M059J (cell line): Measurements from ENCODE around the gene TAOK1. TPM values are rescaled to one million over a fixed set of nuclear protein-coding genes. Genes with fewer than 3 reads are reported as not detected.

Experiments
- DNase-seq: peaks from one replicate; pipeline ENCODE4 v3.0.0-alpha.2; 2012; ENCODE audit warnings: low read depth
- total RNA-seq: library from RNA; depleted of rRNA; stranded (reverse); fragments of >200 nt; shearing (Covaris generic); gene quantifications from 2 replicates; pipeline ENCODE4 v1.2.3, GENCODE V29; 2014

The TAOK1 gene
- total RNA-seq, 1 experiment from 2014 or later = 27.7 TPM

DNA sequence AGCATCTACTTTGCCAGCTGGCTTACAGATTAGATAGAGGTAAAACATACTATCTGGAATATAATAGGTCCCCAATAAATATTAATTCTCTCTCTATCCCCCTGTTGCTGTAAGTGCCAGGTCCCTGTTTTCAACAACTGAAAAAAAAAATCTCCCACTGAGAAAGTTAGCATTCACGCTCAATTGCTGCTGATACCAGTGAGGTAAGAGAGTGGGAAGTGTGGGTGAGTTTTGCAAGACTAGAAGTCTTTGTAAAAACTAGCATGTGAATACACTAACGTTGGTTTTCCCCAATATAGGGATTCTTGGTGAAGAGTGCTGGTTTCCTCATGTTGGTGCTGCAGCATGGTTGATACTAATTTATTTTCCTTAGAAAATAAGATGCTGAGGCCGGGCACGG lies 11.7 kb upstream of the TAOK1 start:
- no peak for DNase-seq

- peak; percentile 22 for DNase-seq
Measured at GRCh38 chr17:29379084-29379991, 10.8 kb upstream of the TAOK1 start.

DNA sequence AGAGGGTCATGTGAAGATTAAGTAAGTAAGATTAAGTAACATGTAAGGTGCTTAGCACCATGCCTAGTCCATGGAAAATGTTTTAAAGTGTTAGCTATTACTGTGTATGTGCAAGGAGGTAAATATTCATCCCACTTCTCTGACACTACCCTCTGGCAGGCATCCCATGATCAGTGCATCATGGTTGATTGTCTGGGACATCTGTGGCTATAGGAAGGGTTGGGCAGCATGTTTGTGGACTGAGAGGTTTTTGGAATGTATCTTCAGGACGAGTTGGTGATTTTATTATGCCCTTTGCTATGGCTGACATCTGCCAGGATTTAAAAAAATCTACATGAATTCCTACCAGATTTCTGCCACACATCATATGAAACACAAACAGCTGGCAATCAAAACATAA lies 6.5 kb upstream of the TAOK1 start:
- DNase-seq = peak; percentile 24

GRCh38 chr17:29384901-29385300 lies 5.3 kb upstream of the TAOK1 start:
- DNase-seq = peak; percentile 56

DNA sequence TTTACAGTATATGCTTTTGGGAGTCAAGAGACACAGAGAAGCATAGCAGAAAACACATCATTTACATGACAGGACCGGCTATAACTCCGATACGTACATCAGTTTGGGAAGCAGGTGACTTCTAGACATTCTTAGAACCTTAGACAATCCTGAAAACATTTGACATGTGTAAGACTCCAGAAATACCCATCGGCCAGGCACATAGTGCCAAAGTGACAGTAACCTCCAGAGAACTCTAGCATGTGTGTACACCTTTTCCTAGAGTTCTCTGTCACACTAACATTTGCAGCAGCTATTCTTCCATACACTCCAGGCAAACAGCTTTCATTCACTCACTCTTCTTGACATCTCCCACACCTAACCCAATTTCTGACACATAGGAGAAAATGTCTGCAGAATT lies 3.4 kb upstream of the TAOK1 start:
- no peak for DNase-seq

GRCh38 chr17:29388937-29389336 lies 1.2 kb upstream of the TAOK1 start:
- DNase-seq = no peak

GRCh38 chr17:29390851-29391631 lies 878 bp downstream of the TAOK1 start:
- DNase-seq = peak; percentile 38

DNA sequence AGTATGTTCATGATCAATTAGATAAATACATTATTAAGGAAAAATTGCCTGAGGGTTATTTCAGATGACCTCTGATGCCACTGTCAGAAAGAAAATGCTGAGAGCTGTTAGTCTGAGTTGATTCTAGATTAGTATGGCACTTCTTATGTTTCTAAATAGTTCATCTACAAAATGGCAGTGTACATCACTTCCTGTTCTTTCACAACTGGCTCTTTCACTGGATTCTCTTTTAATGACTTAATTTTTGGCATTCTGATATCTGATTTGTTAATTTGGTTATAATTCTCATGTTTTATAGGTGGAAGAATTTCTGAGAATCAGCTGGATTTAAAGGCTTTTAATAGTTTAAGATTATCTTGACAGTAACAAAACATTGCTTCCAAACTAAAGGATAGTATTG lies 3.3 kb downstream of the TAOK1 start:
- peak; percentile 19 for DNase-seq

DNA sequence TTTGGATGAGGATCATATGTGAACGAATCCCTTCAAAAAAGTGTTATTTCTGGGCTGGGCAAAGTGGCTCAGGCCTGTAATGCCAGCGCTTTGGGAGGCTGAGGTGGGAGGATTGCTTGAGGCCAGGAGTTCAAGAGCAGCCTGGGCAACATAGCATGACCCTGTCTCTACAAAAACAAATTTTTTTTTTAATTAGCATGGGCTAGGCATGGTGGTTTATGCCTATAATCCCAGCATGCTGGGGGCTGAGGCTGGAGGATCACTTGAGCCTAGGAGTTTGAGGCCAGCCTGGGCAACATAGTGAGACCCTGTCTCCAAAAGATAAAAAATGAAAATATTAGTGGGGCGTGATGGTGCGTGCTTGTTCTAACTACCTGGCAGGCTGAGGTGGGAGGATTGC lies 4.6 kb downstream of the TAOK1 start:
- DNase-seq = no peak

GRCh38 chr17:29396066-29396465 lies 5.9 kb downstream of the TAOK1 start:
- no peak for DNase-seq

DNA sequence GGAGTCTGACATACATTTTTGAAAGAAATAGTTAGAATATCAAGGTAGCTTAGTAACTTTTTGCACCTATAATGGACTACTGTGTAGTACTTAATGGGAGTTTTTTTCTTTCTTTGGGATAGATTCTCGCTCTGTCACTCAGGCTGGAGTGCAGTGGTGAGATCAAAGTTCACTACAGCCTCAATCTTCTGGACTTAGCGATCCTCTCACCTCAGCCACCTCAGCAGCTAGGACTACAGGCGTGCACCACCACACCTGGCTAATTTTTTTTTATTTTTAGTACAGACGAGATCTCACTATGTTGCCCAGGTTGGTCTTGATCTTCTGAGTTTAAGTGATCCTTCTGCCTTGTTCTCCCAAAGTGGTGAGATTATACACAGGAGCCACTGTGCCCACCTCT lies 9.5 kb downstream of the TAOK1 start:
- no peak for DNase-seq

DNA sequence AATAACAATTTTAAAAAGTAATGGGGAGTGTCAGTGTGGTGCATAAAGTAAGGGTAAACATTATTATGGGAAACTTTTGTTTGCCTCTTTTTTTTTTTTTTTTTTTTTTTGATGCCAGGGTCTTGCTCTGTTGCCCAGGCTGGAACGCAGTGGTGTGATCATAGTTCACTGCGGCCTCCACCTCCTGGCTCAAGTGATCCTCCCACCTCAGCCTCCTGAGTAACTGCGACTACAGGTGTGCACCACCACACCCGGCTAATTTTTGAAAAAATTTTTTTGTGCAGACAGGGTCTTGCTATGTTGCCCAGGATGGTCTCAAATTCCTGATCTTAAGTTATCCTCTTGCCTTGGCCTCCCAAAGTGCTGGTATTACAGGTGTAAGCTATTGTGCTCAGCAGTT lies 10.7 kb downstream of the TAOK1 start:
- DNase-seq = no peak

- DNase-seq = no peak
Measured at GRCh38 chr17:29401258-29401657, 11.1 kb downstream of the TAOK1 start.

- peak; percentile 59 for DNase-seq
Measured at GRCh38 chr17:29407856-29408255, 17.7 kb downstream of the TAOK1 start.

- DNase-seq = no peak
Measured at GRCh38 chr17:29409963-29410362, 19.8 kb downstream of the TAOK1 start.

DNA sequence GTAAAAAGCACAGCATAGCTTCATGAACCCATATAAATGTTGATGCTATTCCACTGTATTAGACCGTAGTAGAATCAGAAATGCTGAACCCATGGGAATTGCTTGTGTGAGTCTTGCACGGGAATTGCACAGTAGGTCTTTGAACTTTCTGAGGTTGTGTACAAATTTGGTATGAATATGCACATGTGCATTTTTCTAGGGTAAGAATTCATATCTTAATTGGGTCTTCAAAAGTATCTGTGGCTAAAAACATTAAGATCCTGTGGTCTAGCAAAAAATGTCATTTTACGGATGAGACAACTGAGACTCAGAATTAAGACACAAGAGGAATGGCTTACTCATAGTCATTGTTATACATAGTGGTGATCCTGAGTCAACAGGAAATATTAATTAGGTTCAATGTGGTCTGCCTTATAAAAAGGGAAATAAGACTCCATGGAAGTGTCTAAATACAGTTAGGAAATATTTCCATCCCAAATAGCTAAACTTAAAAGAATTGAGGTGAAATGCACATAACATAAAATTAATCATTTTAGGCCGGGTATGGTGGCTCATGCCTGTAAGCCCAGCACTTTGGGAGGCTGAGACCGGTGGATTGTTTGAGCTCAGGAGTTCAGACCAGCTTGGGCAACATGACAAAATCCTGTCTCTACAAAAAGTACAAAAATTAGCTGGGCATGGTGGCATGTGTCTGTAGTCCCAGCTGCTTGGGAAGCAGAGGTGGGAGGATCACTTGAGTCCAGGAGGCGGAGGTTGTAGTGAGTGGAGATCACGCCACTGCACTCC lies 22.8 kb downstream of the TAOK1 start:
- DNase-seq = peak; percentile 88

GRCh38 chr17:29420128-29420527 lies 30.0 kb downstream of the TAOK1 start:
- DNase-seq = no peak

GRCh38 chr17:29430275-29430674 lies 40.1 kb downstream of the TAOK1 start:
- DNase-seq = no peak

- no peak for DNase-seq
Measured at GRCh38 chr17:29433541-29433940, 43.4 kb downstream of the TAOK1 start.

DNA sequence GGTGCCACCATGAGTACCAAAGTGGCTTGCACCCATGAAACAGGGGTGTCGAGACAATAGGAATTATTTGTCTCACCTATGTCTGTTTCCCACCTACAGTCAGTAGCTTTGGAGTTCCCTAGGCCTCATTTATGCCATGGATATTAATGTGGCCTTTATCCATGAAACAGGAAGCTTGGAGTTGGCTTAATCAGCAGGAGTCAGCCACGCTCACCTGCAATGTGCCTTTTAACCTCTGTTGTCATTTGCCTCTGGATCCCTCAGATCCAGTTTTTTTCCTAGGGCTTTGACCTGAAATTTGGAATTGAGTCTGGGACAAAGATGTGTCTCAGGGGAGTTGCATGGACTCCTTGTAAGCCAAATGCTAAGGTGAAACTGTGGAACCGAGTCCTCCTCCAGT lies 44.4 kb downstream of the TAOK1 start:
- DNase-seq = no peak

DNA sequence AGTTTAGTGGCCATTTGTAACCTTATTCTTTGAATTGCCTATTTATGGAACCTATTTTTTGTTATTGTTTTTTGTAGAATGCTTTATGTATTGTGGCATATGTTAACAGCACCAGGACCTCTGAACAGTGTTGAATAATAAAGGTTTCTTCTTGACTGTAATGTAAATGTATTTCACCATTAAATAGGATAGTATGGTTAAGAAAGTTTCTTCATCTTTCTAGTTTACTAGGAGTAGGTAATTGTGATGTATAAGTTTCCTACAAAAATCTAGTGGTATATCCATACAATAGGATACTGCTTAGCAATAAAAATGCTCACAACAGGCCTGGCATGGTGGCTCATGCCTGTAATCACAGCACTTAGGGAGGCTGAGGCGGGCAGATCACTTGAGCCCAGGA lies 52.3 kb downstream of the TAOK1 start:
- DNase-seq = no peak

GRCh38 chr17:29443041-29443739 lies 53.0 kb downstream of the TAOK1 start:
- no peak for DNase-seq
